Umbilical cord (tissue), 2 donors: ENCODE results near the gene CMPK1. TPM values are rescaled to one million over a fixed set of nuclear protein-coding genes. Genes with fewer than 3 reads are reported as not detected.
"Not testable (repeated sequence)": the region's sequence is repeated elsewhere in the genome, so short reads cannot be mapped to it uniquely, and the experiment has no call there.

Experiments
- DNase-seq: peaks from one replicate; pipeline ENCODE4 v3.0.0-alpha.2; 2015; ENCODE audit warnings: low spot score
- total RNA-seq: library from RNA; depleted of rRNA; stranded (reverse); fragments of >200 nt; gene quantifications from one replicate; pipeline ENCODE4 v1.2.3, GENCODE V29; 2014; ENCODE audit warnings: low replicate concordance; ENCODE audit not compliant: insufficient read depth

CMPK1 gene
- total RNA-seq, 1 donor from 2014 or later: 157 TPM

- no peak for DNase-seq
Measured at GRCh38 chr1:47337350-47337749, 3.8 kb downstream of the CMPK1 start.

GRCh38 chr1:47338249-47339077 lies 4.9 kb downstream of the CMPK1 start:
- DNase-seq: no peak

GRCh38 chr1:47340227-47340626 lies 6.6 kb downstream of the CMPK1 start:
- DNase-seq: no peak

- DNase-seq: not testable (repeated sequence)
Measured at GRCh38 chr1:47346979-47347378, 13.4 kb downstream of the CMPK1 start.

DNA sequence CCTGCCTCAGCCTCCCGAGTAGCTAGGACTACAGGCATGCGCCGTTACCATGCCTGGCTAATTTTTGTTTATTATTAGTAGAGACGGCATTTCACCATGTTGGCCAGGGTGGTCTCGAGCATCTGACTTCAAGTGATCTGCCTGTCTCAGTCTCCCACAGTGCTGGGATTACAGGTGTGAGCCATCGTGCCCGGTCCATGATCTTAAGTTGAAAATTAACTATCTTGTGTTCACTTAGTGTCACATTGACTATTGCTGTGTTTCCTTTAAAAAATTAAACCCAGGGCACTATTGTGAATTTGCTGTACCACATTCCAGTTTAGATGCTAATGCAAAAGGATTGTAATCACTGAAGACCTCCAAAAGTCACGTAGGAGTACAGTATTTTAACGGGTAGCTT lies 14.1 kb downstream of the CMPK1 start:
- no peak for DNase-seq

DNA sequence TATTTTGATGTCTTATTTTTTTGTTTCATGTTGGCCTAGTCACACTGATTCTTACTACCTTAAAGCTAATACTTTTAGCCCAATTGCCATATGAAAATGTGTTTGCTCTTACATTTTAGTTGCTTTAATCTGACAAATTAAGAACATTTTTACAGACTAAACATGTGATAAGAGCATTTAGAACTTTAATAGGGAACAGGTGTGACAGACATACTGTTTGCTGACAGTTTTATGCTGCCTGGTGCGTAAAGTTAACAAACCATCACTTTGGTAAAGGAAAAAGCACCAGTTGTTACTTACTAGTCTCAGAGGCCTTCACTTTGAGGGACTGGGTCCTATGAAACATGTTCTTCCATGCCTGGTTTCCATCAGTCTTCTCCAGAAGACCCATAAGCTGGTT lies 14.7 kb downstream of the CMPK1 start:
- DNase-seq: no peak

DNA sequence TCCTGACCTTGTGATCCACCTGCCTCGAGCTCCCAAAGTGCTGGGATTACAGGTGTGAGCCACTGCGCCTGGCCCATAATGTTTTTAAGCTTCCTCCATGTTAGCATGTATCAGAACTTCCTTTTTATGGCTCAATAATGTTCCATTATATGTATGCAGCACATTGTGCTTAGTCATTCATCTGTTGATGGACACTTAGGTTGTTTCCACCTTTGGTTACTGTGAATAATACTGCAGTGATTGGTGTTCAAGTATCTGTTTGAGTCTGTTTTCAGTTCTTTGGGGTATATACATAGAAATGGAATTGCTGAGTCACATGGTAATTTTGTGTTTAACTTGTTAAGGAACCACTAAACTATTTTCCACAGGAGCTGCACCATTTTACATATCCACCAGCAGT lies 17.7 kb downstream of the CMPK1 start:
- no peak for DNase-seq

- DNase-seq: no peak
Measured at GRCh38 chr1:47361380-47361779, 27.8 kb downstream of the CMPK1 start.

DNA sequence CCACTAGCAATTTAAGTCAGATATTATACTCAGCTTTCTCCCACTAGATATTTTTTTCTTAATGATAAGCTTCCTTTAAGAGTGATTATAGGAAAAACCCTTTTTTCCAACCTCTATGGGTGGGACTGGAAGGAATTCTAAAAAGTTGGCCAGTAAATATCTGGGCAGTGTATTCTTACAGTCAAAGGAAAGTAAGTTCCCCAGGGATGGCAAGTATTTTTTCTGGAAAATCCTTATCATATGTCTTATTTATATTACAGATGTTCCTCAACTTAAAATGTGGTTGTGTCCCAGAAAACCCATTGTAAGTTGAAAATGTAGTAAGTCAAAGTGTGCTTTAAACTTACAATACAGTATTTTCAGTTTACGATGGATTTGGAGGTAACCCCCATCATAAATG lies 29.2 kb downstream of the CMPK1 start:
- no peak for DNase-seq

GRCh38 chr1:47367651-47368050 lies 34.1 kb downstream of the CMPK1 start:
- no peak for DNase-seq

DNA sequence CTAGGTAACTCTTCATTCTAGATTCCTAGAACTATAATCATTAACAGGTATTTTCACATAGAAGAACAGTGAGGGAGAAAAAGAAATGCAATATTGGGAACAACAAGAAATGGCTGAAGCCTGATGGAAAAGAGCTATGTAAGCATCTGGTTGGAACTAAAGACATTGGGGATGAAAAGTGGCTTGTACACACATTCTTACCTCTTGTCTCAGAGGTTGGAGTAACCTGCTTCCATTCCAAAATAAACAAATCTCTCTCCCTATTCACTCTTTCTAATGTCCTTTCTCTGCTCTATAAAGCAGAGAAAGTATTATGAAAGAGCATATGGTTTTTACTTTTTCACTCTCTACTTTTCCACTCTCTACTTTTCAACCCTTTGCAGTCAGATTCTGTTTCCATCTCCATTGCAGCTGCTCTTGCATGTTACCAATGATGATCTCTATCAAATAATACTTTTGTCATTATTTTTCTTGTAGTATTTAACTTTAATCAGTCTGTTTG lies 37.5 kb downstream of the CMPK1 start:
- DNase-seq: no peak

DNA sequence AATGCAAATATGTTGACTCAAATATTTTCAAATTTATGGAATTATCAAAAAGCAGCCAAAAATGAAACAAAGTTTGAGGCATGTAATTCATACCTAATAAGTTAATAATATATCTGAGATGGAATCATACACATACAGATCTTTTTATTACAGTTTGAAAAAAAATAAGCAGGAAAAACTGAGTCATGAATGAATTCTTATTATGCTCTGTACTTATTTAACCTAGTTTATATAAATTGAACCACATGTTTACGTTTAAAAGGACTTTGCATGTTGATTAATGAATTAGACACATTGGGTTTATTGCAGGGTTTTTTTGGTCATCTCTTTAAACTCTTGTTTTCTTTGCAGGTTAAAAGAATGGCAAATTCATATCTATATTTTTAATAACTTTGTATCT lies 40.9 kb downstream of the CMPK1 start:
- no peak for DNase-seq

- DNase-seq: no peak
Measured at GRCh38 chr1:47378147-47378546, 44.6 kb downstream of the CMPK1 start.

GRCh38 chr1:47380699-47381098 lies 47.1 kb downstream of the CMPK1 start:
- DNase-seq: no peak

GRCh38 chr1:47382399-47382983 lies 48.9 kb downstream of the CMPK1 start:
- no peak for DNase-seq

GRCh38 chr1:47384083-47384482 lies 50.5 kb downstream of the CMPK1 start:
- DNase-seq: no peak

- no peak for DNase-seq
Measured at GRCh38 chr1:47385020-47385419, 51.4 kb downstream of the CMPK1 start.

GRCh38 chr1:47386268-47386667 lies 52.7 kb downstream of the CMPK1 start:
- DNase-seq: no peak

DNA sequence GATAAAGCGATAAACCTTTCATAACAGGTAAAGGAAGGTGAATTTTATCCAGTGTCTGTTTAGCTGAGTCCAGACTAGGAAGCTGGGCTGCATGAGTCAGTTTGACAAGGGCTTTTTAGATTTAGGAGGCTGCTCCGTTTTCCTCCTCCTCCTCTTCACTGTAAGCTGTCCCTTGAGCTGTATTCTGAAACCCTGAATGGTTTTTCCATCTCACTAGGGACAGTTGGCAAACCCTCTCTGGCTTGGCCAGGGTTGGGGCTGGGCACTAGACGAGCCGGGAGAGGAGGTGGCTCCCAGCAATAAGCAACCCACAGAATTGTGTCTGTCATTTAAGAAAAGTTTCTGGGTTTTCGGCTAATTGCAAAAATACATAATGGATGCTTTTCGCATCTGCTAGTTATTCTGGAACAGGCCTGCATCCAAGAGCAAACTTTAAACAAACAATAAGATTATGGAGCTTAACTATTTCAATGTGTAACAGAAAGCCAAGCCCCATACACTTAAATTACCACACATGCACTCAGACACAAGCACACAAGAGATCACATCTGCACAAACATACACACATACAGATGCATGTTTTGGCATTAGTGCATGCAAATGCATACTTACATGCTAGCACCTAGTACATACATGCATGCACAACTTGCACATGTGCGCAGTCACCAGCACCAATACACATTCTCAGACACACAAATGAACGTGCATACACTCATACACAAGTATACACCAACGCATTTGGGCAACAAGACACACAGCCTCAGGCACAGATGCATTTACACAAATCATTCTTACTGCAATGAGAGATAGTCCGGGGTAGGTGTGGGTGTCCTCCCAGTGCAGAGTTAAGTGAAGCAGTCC lies 54.7 kb downstream of the CMPK1 start:
- no peak for DNase-seq

DNA sequence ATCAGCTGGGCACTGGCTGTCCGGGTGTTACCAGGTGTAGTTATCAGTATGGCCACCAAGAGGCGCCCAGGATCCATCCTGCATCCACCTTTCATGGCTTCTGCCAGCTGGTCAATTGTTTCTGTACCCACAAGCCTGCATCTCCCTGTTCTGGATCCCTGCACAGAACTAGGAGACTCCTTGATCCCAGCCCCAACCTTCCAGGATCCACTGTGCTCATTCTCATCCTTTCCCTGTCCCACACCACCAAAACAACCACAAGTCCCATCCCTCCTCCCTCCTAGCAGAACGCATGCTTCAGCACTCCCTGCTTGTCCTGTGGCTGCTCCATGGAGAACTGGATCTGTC lies 55.3 kb downstream of the CMPK1 start:
- DNase-seq: peak; percentile 29

DNA sequence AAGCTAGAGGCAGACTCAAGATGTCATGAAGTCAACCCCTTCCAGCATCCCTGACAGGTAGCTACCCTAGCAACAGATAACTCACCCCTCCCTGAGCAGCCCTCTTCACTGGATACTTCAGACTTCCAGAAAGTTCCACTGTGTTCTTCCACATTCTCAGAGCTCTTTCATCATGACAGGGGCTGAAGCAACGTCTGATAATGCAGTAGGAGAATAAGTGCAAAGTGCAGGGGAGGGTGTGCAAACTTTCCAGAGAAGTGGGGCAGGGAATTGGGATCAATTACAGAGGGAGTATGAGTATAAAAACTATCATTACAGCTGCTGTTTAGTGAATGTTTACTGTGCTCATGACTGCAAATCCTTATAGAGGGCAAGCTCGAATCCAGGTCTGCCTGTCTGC lies 56.1 kb downstream of the CMPK1 start:
- no peak for DNase-seq

DNA sequence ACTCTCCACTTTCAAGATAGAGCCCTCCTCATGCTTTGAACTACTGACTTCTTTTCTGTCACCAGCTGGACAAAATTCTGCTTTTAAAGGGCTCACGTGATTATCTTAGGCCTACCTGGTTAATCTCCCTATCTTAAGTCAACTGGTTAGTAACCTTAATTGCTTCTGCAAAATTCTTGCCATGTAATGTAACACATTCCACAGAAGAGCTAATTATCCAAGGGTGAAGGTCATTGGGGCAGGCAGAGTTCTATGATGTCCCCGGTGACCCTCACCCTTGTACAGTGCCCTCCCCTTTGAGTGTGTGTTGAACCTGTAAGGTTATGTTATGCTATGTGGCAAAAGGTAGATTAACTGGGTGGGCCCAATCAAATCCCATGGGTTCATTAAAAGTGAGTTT lies 57.3 kb downstream of the CMPK1 start:
- no peak for DNase-seq
